H1 (cell line): ENCODE measurements around the gene PIAS1. TPM values are rescaled to one million over a fixed set of nuclear protein-coding genes. Genes with fewer than 3 reads are reported as not detected.

Source experiments
- BCL11A ChIP-seq, 2 experiments: IDR thresholded peaks; one replicate each; pipeline ENCODE4 v1.6.1; 2011; ENCODE audit warnings: low read depth in 2 of 2, low read length in 2 of 2, mild to moderate bottlenecking in 2 of 2
- CEBPB ChIP-seq: IDR thresholded peaks from 2 replicates; pipeline ENCODE4 v1.6.1; 2012; ENCODE audit warnings: low read depth, low read length
- CHD1 ChIP-seq: IDR thresholded peaks from 2 replicates; pipeline ENCODE4 v1.6.1; 2012; ENCODE audit warnings: low read depth, low read length, improper control_type of control experiment
- CHD7 ChIP-seq: fragments of 300-600 bp; sonication (generic); IDR thresholded peaks from 2 replicates; pipeline ENCODE4 v1.7.1; 2012; ENCODE audit warnings: low read length, moderate library complexity, mild to moderate bottlenecking, inconsistent platforms; ENCODE audit not compliant: insufficient replicate concordance
- HDAC2 ChIP-seq, 2 experiments: fragments of 300-600 bp in 1 of 2; sonication (generic) in 1 of 2; IDR thresholded peaks; 2 replicates each; pipeline ENCODE4 v1.6.1; 2011 to 2012; ENCODE audit warnings: low read depth in 2 of 2, low read length in 2 of 2, mild to moderate bottlenecking in 2 of 2, moderate library complexity in 2 of 2, borderline replicate concordance in 1 of 2, inconsistent platforms in 1 of 2
- MAFK ChIP-seq: IDR thresholded peaks from 2 replicates; pipeline ENCODE4 v1.6.1; 2012; ENCODE audit warnings: low read depth, mild to moderate bottlenecking, improper control_type of control experiment, low read length
- PHF8 ChIP-seq: fragments of 200-600 bp; sonication (generic); conservative IDR thresholded peaks from 2 replicates; pipeline ENCODE4 v1.7.1; 2012; ENCODE audit warnings: low read depth, mild to moderate bottlenecking, inconsistent platforms, low read length, moderate library complexity
- POU5F1 ChIP-seq: IDR thresholded peaks from 2 replicates; pipeline ENCODE4 v1.6.1; 2011; ENCODE audit warnings: low read depth, mild to moderate bottlenecking, low read length, moderate library complexity
- SP4 ChIP-seq: IDR thresholded peaks from 2 replicates; pipeline ENCODE4 v1.6.1; 2012; ENCODE audit warnings: low read length, inconsistent platforms
- SRF ChIP-seq: IDR thresholded peaks from 2 replicates; pipeline ENCODE4 v1.6.1; 2011; ENCODE audit warnings: mild to moderate bottlenecking, low read depth, low read length, moderate library complexity
- polyA plus RNA-seq, 7 experiments: library from polyadenylated mRNA; depleted of rRNA in 3 of 7; stranded (reverse) in 5 of 7; unstranded in 2 of 7; fragments of >200 nt in 5 of 7; fragments of 200-250 nt in 2 of 7; gene quantifications; 1 replicate in 5 of 7; 2 replicates in 1 of 7; 4 replicates in 1 of 7; pipeline versions ENCODE4 v1.2.1 to v1.2.3, GENCODE V29; 2011 to 2013; ENCODE audit warnings: missing spikeins in 2 of 7, mixed read lengths in 2 of 7
- total RNA-seq: library from RNA; stranded (reverse); fragmentation: NEBNext Ultra II Directional; extraction: Animal tissue kit (Norgen Biotek cat#: 25700); gene quantifications from 2 replicates; pipeline ENCODE4 v1.2.1, GENCODE V29; 2021

PIAS1 gene
- total and polyA plus RNA-seq, 2 of the 8 experiments (the other 6 are each of a cell fraction or from before 2014, with no cell fraction given): 30.8 to 34.5 TPM

- TF ChIP-seq CHD7 (no peak), MAFK (no peak), SP4 (no peak), HDAC2 (IDR thresholded peaks at IDR 0.05; ENCODE audit: borderline replicate concordance in 1 of 2, low read depth in 2 of 2, low read length in 2 of 2) (no peak), CHD1 (no peak), SRF (no peak), POU5F1 (no peak), BCL11A (IDR thresholded peaks at IDR 0.05; ENCODE audit: low read depth in 2 of 2, low read length in 2 of 2) (no peak), PHF8 (no peak), CEBPB (no peak)
Observed at GRCh38 chr15:68042855-68043222, 11.3 kb upstream of the PIAS1 start (continued).
